IMR-90 (cell line): ENCODE measurements around the gene CDK18. TPM values are rescaled to one million over a fixed set of nuclear protein-coding genes. Genes with fewer than 3 reads are reported as not detected.

ENCODE experiments used
- ATAC-seq: fragments of 200-7000 bp; cut with Tn5 transposase; 2 replicates; pipeline ENCODE4 v1.9.1; 2020; ENCODE audit warnings: low read depth, mild to moderate bottlenecking, moderate library complexity
- BruUV-seq: library from RNA; stranded (reverse); fragments of 400-500 nt; replicated peaks from 2 replicates; lab custom pipeline; 2021; lab: Mats Ljungman, UMichigan
- CTCF ChIA-PET: fragments of 300-600 bp; formaldehyde crosslinking; extraction: SDS; loops from one replicate; lab custom pipeline; 2021; ENCODE audit warnings: antibody characterized with exemption; lab: Yijun Ruan, JAX
- POLR2A ChIA-PET: fragments of 300-600 bp; sonication (Branson Sonifier 250); formaldehyde crosslinking; loops from one replicate; lab custom pipeline; 2022; ENCODE audit warnings: antibody characterized with exemption; ENCODE audit not compliant: unreplicated experiment; lab: Charles Lee
- DNase-seq: peaks from one replicate; pipeline ENCODE4 v3.0.0; 2013
- H2AFZ ChIP-seq: replicated peaks from 2 replicates; pipeline ENCODE3; 2013; ENCODE audit warnings: low read length, mild to moderate bottlenecking; ENCODE audit not compliant: poor library complexity
- H2AK5ac ChIP-seq: 2 replicates; pipeline ENCODE4 v1.6.1; 2013; ENCODE audit warnings: low read depth, low read length, inconsistent platforms
- H2AK9ac ChIP-seq: replicated peaks from 2 replicates; pipeline ENCODE3; 2013; ENCODE audit warnings: mild to moderate bottlenecking, low read depth, low read length, moderate library complexity; ENCODE audit not compliant: poor library complexity
- H2BK120ac ChIP-seq: 2 replicates; pipeline ENCODE4 v1.6.1; 2013; ENCODE audit warnings: low read depth, low read length, inconsistent platforms
- H2BK15ac ChIP-seq: 3 replicates; pipeline ENCODE4 v1.6.1; 2013; ENCODE audit warnings: low read depth, low read length, inconsistent platforms
- H2BK20ac ChIP-seq: 2 replicates; pipeline ENCODE4 v1.6.1; 2013; ENCODE audit warnings: low read depth, mild to moderate bottlenecking, inconsistent platforms, low read length, moderate library complexity
- H2BK5ac ChIP-seq: 2 replicates; pipeline ENCODE4 v1.6.1; 2013; ENCODE audit warnings: mild to moderate bottlenecking, low read depth, low read length, inconsistent platforms; ENCODE audit not compliant: poor library complexity, severe bottlenecking
- H3K14ac ChIP-seq: replicated peaks from 2 replicates; pipeline ENCODE4 v1.6.1; 2013; ENCODE audit warnings: low read depth, low read length, inconsistent platforms
- H3K18ac ChIP-seq: 2 replicates; pipeline ENCODE4 v1.6.1; 2013; ENCODE audit warnings: low read depth, low read length, control low read depth
- H3K23ac ChIP-seq: 2 replicates; pipeline ENCODE4 v1.6.1; 2013; ENCODE audit warnings: low read depth, low read length, inconsistent platforms
- H3K27ac ChIP-seq: 2 replicates; pipeline ENCODE4 v1.5.1; 2013; ENCODE audit warnings: mild to moderate bottlenecking, control low read depth, low read length; ENCODE audit not compliant: insufficient read depth
- H3K27me3 ChIP-seq: 2 replicates; pipeline ENCODE4 v1.6.1; 2013; ENCODE audit warnings: low read length; ENCODE audit not compliant: control insufficient read depth, insufficient read depth
- H3K36me3 ChIP-seq: 2 replicates; pipeline ENCODE4 v1.6.1; 2013; ENCODE audit warnings: low read length, mixed read lengths; ENCODE audit not compliant: control insufficient read depth, insufficient read depth
- H3K4ac ChIP-seq: 2 replicates; pipeline ENCODE4 v1.6.1; 2013; ENCODE audit warnings: low read depth, low read length, inconsistent platforms
- H3K4me1 ChIP-seq: 2 replicates; pipeline ENCODE4 v1.6.1; 2013; ENCODE audit warnings: low read length, mixed read lengths; ENCODE audit not compliant: control insufficient read depth, insufficient read depth
- H3K4me2 ChIP-seq: 2 replicates; pipeline ENCODE4 v1.6.1; 2013; ENCODE audit warnings: low read depth, mild to moderate bottlenecking, control low read depth, low read length, moderate library complexity
- H3K4me3 ChIP-seq: 2 replicates; pipeline ENCODE4 v1.5.1; 2013; ENCODE audit warnings: low read depth, mild to moderate bottlenecking, control low read depth, low read length, moderate library complexity; ENCODE audit not compliant: insufficient read depth
- H3K56ac ChIP-seq: 2 replicates; pipeline ENCODE4 v1.6.1; 2013; ENCODE audit warnings: low read length, inconsistent platforms; ENCODE audit not compliant: insufficient read depth; ENCODE audit errors: extremely low read depth
- H3K79me1 ChIP-seq, 2 experiments: 2 replicates each; pipeline ENCODE4 v1.6.1; 2013; ENCODE audit warnings: low read length in 2 of 2, inconsistent platforms in 1 of 2, low read depth in 1 of 2
- H3K9ac ChIP-seq: 2 replicates; pipeline ENCODE4 v1.6.1; 2013; ENCODE audit warnings: low read depth, low read length, control low read depth
- H3K9me1 ChIP-seq: 2 replicates; pipeline ENCODE4 v1.6.1; 2013; ENCODE audit warnings: low read length, inconsistent platforms; ENCODE audit not compliant: insufficient read depth
- H3K9me3 ChIP-seq: 2 replicates; pipeline ENCODE4 v1.6.1; 2013; ENCODE audit warnings: low read length; ENCODE audit not compliant: control insufficient read depth, insufficient read depth
- H4K20me1 ChIP-seq: 2 replicates; pipeline ENCODE4 v1.6.1; 2013; ENCODE audit warnings: low read length, inconsistent platforms; ENCODE audit not compliant: insufficient read depth
- H4K5ac ChIP-seq: 2 replicates; pipeline ENCODE4 v1.6.1; 2013; ENCODE audit warnings: mild to moderate bottlenecking, low read depth, low read length, control low read depth
- H4K8ac ChIP-seq, 2 experiments: 2 replicates each; pipeline ENCODE4 v1.6.1; 2013; ENCODE audit warnings: low read depth in 2 of 2, low read length in 2 of 2, control low read depth in 1 of 2, inconsistent platforms in 1 of 2
- H4K91ac ChIP-seq: 2 replicates; pipeline ENCODE4 v1.6.1; 2013; ENCODE audit warnings: low read depth, low read length, inconsistent platforms; ENCODE audit not compliant: insufficient read depth
- BHLHE40 ChIP-seq: fragments of 150-350 bp; IDR thresholded peaks from 2 replicates; pipeline ENCODE4 v1.6.1; 2016; ENCODE audit warnings: mild to moderate bottlenecking, low read depth, low read length
- CHD1 ChIP-seq: IDR thresholded peaks from 2 replicates; pipeline ENCODE4 v1.6.1; 2012; ENCODE audit warnings: low read depth, low read length, improper control_type of control experiment
- MAFK ChIP-seq: IDR thresholded peaks from 2 replicates; pipeline ENCODE4 v1.6.1; 2012; ENCODE audit warnings: low read depth, low read length, improper control_type of control experiment
- MXI1 ChIP-seq: IDR thresholded peaks from 2 replicates; pipeline ENCODE4 v1.6.1; 2012; ENCODE audit warnings: low read depth, mild to moderate bottlenecking, low read length, moderate library complexity, borderline replicate concordance
- WGBS, 2 experiments: methylation state at CpG; one replicate each; pipeline versions ENCODE4 v1.1.5 to v1.1.7; 2013; ENCODE audit warnings: missing lambda C conversion rate in 2 of 2; ENCODE audit not compliant: insufficient read length in 1 of 2; ENCODE audit errors: extremely low coverage in 2 of 2; 5-methylcytosine and 5-hydroxymethylcytosine counted together
- dilution Hi-C: fragments of 300-500 bp; cut with HindIII; formaldehyde crosslinking; loops from one replicate; pipeline ENCODE4 v1.14.3; 2018; ENCODE audit warnings: low sequenced_read_pairs; ENCODE audit not compliant: unreplicated experiment
- in situ Hi-C: fragments of 300-500 bp; cut with MboI; formaldehyde crosslinking; loops from 3 replicates; pipeline ENCODE4 v1.14.3; 2019; ENCODE audit warnings: low sequenced_read_pairs, inconsistent platforms, mixed read lengths
- intact Hi-C: fragments of 100-400 bp; cut with micrococcal nuclease; formaldehyde crosslinking; loops from 2 replicates; pipeline ENCODE4 v1.10.0; 2022
- polyA plus RNA-seq, 3 experiments: library from polyadenylated mRNA; depleted of rRNA; stranded (reverse); fragments of >200 nt; gene quantifications; 2 replicates each; pipeline ENCODE4 v1.2.3, GENCODE V29; 2012; ENCODE audit warnings: low replicate concordance in 1 of 3
- total RNA-seq: library from RNA; depleted of rRNA; stranded (reverse); fragments of >200 nt; gene quantifications from 2 replicates; pipeline ENCODE4 v1.2.3, GENCODE V29; 2012

The CDK18 gene
- total and polyA plus RNA-seq, 2 of the 4 experiments (the other 2 are of a cell fraction) = 0.18 to 0.48 TPM

- Histone ChIP-seq H3K9me3 (no peaks in the 10 kb centered on the region; the same call in 1 of the 2 replicates), H3K27me3 (peaks cover 59% of the 10 kb centered on the region), H4K20me1 (no peaks in the 10 kb centered on the region; the same call in 1 of the 2 replicates), H3K4me1 (peaks cover 2% of the 10 kb centered on the region; the same call in 1 of the 2 replicates), H3K9me1 (no peaks in the 10 kb centered on the region), H3K27ac (no peak overlapping the region), H3K36me3 (no peaks in the 10 kb centered on the region), H2BK15ac (no peak overlapping the region), H4K8ac (no peak overlapping the region), H2BK5ac (no peak overlapping the region), H3K14ac (no peak overlapping the region), H2BK120ac (no peak overlapping the region), H3K18ac (no peak overlapping the region), H3K4ac (no peak overlapping the region), H3K79me1 (no peaks in the 10 kb centered on the region), H3K23ac (no peak overlapping the region), H3K9ac (no peak overlapping the region), H2AFZ (no peak overlapping the region), H2BK20ac (no peak overlapping the region), H3K4me2 (no peak overlapping the region), H2AK9ac (no peak overlapping the region), H2AK5ac (no peak overlapping the region), H4K91ac (no peak overlapping the region), H3K4me3 (no peak overlapping the region), H4K5ac (no peak overlapping the region), H3K56ac (no peak overlapping the region)
- TF ChIP-seq CHD1 (no peak), MAFK (no peak), BHLHE40 (no peak), MXI1 (no peak)
- in situ Hi-C loops (no loop called here), dilution Hi-C loops (no loop called here), intact Hi-C loops (no loop called here)
- WGBS, 2 experiments = 36% methylated on average over 5 of the region's 9 CpGs; no CpG with 5 or more reads in 1 of the 2 experiments
- POLR2A ChIA-PET = no interaction called here
- ATAC-seq (no peak), DNase-seq (no peak)
- no TSS peak for BruUV-seq
- CTCF ChIA-PET = no interaction called here
Measured at GRCh38 chr1:205500240-205501233, 3.9 kb upstream of the CDK18 start.
